Placental epithelial cell (primary cell): ENCODE data around the gene RAD51AP1. TPM values are rescaled to one million over a fixed set of nuclear protein-coding genes. Genes with fewer than 3 reads are reported as not detected.

Experiments
- total RNA-seq: library from RNA; depleted of rRNA; stranded (reverse); fragments of >200 nt; gene quantifications from 2 replicates; pipeline ENCODE4 v1.2.3, GENCODE V29; 2012

RAD51AP1 gene, protein sequence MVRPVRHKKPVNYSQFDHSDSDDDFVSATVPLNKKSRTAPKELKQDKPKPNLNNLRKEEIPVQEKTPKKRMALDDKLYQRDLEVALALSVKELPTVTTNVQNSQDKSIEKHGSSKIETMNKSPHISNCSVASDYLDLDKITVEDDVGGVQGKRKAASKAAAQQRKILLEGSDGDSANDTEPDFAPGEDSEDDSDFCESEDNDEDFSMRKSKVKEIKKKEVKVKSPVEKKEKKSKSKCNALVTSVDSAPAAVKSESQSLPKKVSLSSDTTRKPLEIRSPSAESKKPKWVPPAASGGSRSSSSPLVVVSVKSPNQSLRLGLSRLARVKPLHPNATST
- 5.1 and 5.4 TPM in 2 replicates for total RNA-seq

DNA sequence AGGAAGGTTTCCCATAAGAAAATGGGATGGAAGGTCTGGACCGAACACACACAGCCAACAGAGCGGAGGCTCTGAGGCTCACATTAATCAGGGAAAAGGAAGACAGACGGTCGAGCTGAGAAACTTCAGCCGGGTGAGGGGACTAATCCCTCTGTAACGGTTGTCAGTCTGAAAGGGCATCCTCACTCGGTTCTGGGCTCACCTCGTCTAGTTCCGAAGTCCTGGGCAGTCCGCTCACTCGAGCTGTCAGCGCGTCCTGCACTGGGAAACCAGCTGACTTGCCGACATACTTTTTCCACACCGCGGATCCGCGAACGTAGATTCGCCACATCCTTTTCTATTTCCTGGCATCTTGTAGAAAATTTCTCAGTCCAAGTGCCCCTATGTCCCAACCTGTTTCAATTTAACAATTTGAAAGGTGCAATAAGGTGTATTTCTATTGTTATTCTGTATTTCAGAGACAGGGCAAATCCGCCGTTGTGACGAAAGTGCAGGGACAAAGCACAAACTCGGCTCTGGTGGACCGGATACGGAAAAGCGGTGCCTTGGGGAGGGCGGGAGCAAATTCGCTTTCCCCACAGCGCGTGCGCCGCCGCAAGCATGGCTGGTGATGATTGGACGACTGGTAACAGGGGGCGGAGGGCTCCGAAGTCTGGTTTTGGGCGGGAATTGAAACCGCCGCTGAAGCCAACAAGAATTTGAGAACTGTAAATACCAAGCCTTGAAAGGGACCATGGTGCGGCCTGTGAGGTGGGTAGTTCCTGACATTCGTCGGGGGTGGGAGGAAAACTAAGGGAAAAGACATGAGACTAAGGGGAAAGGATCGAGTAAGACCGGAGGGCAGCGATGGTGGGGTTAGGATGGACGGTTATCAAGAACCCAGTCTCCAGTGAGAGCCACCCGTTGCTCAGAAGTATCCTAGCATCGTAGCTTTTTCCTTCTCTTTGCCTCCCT, at the start of gene RAD51AP1:
RAD51AP1 (plus strand) TSS at position 684 of the 954 bp plus-strand sequence; CDS start at position 734, 50 bp downstream.

DNA sequence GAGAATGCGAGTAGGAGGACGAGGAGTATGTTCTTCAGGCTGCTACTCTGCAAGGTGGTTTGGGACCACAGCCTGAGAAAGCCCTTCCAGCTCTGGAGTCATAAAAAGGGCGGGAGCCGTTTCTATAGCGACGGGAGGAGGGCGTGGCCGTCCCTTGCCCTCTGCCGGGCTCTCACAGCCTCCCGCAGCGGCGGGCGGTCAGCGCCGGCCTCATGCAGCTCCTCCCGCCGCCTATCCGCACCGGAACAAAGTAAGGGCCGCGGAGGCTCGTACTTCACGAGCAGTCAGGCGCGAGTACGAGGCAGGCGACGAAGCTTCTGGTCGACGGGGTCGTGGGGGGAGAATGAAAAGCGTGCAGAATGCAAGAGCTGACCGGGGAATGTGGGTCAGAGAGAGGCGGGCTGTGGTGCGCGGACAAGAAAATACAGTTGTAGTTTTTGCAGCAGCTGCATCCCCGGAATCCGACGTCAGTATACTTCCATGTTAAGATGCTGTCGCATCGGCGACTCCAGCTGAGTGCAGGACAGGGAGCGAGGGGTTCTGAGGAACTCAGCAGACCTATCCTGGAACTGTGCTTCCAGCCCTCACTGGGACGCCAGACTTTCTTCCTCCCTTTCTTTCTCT, 23.5 kb downstream of the RAD51AP1 start, which contains the start of gene DYRK4:
DYRK4 (plus strand) TSS at position 175 of the 624 bp plus-strand sequence; CDS start at position 213, 38 bp downstream.

Other genes with a start within 250 kb of the RAD51AP1 start
- 3.5 and 14.7 TPM in 2 replicates for gene TIGAR, start 217.7 kb upstream of the RAD51AP1 start, total RNA-seq
- gene FGF23, start 159.2 kb upstream of the RAD51AP1 start, total RNA-seq: not detected in 2 replicates
- not detected in 2 replicates for gene FGF6, start 93.1 kb upstream of the RAD51AP1 start, total RNA-seq
- gene DYRK4, start 23.3 kb downstream of the RAD51AP1 start, total RNA-seq: 64.7 and 104 TPM in 2 replicates
- gene AKAP3, start 110.2 kb downstream of the RAD51AP1 start, total RNA-seq: 2.2 and 6.3 TPM in 2 replicates
- 22.4 and 79.8 TPM in 2 replicates for gene NDUFA9, start 110.2 kb downstream of the RAD51AP1 start, total RNA-seq
- gene GALNT8, start 181.5 kb downstream of the RAD51AP1 start, total RNA-seq: under 0.01 TPM in 1 of 2 replicates, not detected in the other